HFF-Myc (cell line): Measurements from ENCODE around the gene BRAP.
"Not testable (repeated sequence)": the region's sequence is repeated elsewhere in the genome, so short reads cannot be mapped to it uniquely, and the experiment has no call there.

ENCODE experiments used
- DNase-seq: peaks from one replicate; pipeline ENCODE4 v3.0.0-alpha.2; 2011; ENCODE audit warnings: low read depth; ENCODE audit errors: extremely low read depth
- H3K4me3 ChIP-seq: replicated peaks from 2 replicates; pipeline ENCODE4 v1.5.1; 2011; ENCODE audit warnings: low read depth, mild to moderate bottlenecking, control low read depth, low read length
- TF ChIP-seq, protein P1 (sequence below): IDR thresholded peaks from 2 replicates; pipeline ENCODE4 v1.5.1; 2012; ENCODE audit warnings: mild to moderate bottlenecking, low read depth, low read length, control low read depth; ENCODE audit errors: missing control alignments

Gene BRAP

DNA sequence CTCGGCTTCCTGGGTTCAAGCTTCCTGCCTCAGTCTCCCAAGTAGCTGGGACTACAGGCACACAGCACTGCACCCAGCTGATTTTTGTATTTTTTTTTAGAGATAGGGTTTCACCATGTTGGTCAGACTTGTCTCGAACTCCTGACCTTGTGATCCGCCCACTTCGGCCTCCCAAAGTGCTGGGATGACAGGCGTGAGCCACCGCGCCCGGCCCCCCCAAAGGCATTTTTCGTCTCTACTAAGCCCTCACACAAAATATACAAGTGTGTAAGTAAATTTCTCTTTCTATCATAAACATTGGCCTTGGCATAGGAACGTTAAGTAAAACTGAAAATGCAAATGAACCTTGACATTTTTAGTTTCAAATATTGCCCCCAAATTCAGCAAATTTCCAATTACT, 2.2 kb upstream of the BRAP start:
- no peak overlapping the region for H3K4me3 ChIP-seq
- TF ChIP-seq, protein P1, sequence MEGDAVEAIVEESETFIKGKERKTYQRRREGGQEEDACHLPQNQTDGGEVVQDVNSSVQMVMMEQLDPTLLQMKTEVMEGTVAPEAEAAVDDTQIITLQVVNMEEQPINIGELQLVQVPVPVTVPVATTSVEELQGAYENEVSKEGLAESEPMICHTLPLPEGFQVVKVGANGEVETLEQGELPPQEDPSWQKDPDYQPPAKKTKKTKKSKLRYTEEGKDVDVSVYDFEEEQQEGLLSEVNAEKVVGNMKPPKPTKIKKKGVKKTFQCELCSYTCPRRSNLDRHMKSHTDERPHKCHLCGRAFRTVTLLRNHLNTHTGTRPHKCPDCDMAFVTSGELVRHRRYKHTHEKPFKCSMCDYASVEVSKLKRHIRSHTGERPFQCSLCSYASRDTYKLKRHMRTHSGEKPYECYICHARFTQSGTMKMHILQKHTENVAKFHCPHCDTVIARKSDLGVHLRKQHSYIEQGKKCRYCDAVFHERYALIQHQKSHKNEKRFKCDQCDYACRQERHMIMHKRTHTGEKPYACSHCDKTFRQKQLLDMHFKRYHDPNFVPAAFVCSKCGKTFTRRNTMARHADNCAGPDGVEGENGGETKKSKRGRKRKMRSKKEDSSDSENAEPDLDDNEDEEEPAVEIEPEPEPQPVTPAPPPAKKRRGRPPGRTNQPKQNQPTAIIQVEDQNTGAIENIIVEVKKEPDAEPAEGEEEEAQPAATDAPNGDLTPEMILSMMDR: no peak
- no peak for DNase-seq

DNA sequence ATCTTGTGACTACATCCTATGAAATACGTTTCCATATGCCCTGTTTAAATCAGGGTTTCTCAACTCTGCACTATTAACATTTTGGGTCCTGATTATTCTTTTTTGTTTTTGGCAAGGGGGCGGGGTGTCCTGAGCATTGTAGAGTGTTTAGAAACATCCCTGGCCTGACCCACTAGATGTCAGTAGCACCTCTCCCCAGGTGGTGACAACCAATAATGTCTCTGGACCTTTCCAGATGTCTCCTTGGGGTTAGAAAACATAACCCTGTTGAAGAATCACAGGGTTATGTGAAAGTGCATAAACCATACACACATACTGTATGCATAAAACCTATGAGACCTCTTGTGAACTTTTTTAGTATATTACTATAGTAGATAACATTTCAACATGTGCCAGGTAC, 1.5 kb upstream of the BRAP start:
- TF ChIP-seq, protein P1: no peak
- no peak overlapping the region; the same call in 1 of the 2 replicates for H3K4me3 ChIP-seq
- DNase-seq: no peak

DNA sequence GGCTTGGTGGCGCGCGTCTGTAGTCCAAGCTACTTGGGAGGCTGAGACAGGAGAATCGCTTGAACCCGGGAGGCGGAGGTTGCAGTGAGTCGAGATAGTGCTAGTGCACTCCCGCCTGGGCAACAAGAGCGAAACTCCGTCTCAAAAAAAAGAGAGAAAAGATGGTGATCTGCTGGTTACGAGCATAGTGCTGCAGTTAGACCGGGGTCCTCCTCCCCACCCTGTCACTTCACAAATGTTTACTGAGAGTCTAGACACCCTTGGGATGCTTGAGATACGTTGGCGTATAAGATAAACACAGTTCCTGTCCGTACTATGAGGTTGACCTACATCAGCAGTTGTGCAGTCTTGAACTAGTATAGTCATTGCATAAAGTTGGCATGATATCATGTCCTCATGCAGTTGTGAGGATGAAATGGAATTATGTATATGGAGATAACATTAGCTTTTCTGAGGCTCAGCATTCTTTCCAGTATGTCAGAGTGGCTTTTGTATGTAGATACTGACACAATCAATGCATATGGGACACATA, 884 bp upstream of the BRAP start:
- no peak for DNase-seq
- TF ChIP-seq, protein P1: no peak
- peak overlapping the region; percentile 71 for H3K4me3 ChIP-seq

DNA sequence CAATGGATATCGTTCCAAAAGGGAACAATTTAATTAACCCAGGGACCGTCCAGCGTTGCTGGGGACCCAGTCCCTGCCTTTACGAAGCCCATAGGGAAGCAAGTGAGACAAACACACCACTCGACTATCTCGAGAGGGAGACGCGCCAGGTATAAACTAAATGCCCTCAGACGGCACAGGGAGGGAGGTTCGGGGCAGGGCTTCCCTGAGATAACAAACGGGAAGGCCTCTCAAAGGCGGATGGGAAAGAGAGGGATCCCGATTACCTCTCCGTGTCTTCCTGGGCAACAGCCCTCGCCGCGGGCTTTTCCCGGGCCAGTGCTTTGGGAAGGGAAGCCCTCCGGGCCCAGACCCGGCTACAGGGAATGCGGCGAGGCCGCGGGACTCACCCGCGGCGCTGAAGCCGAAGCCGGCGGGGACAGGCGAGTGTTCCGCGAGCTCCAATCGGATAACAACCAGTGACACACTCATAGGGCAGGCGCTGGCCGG, 390 bp downstream of the BRAP start:
- TF ChIP-seq, protein P1: no peak
- no peak for DNase-seq
- peak overlapping the region; percentile 71 for H3K4me3 ChIP-seq

DNA sequence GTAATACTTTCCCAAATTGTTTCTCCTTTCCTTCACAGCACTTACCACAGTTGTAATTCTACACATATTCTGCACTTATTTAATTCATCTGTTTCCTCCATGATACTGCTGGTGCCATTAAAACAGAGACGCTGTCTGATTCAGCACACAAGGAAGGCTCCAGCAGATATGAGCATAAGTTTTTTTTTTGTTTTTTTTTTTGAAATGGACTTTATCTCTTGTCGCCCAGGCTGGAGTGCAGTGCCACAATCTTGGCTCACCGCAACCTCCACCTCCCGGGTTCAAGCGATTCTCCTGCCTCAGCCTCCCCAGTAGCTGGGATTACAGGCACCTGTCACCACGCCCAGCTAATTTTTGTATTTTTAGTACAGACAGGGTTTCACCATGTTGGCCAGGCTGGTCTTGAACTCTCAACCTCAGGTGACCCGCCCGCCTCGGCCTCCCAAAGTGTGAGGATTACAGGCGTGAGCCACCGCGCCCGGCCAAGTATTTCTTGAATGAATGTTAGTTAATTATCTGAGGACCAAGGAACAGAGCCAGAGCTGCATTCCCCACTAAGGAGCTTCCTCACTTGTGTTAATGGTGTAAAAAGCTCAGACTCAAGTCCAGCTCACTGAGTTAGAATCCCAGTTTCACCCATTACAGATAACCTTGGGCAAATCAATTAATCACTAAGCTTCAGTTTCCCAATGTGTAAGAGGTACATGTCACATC, 1.1 kb downstream of the BRAP start:
- peak overlapping the region; percentile 71 for H3K4me3 ChIP-seq
- not testable (repeated sequence) for DNase-seq

DNA sequence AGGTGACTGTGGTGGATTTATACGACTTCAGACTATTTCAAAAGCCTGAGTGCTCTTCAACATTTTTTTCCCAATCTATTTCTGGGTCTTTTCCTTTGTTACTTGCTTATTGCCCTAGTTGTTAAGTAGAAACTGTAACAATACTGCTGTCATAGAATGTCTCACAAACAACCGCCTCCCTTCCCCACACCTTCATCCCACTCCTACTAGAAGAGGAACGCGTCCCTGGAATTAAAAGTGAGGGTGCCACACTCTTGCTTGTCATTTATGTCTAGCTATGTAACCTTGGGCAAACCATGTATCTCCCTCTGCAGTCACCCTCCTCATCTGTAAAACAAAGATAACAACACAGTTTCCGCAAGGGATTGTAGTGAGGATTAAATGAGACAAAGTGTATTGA, 8.6 kb downstream of the BRAP start:
- TF ChIP-seq, protein P1: no peak
- no peak overlapping the region for H3K4me3 ChIP-seq
- no peak for DNase-seq

DNA sequence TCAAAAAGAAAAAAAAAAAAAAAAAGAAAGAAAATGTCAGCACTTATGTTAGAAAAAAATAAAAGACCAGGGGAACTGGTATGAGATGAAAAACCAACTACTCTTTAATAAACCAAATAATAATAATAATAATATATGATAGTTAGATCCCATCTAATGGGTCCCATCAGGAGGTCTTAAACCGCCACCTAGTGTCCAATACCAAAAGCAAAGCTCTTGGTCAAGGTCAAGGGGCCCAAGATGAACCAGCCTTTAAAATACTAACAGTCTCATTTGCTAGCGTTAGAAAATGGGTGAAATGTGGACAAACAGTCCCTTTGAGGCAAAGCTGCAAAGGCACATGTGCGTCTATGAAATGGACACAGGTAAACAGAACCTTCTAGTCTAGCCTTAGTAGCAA, 12.3 kb downstream of the BRAP start:
- TF ChIP-seq, protein P1: peak; percentile 60
- DNase-seq: no peak
- H3K4me3 ChIP-seq: no peak overlapping the region
